ENCODE results near the gene INPP4B.

Gene INPP4B

DNA sequence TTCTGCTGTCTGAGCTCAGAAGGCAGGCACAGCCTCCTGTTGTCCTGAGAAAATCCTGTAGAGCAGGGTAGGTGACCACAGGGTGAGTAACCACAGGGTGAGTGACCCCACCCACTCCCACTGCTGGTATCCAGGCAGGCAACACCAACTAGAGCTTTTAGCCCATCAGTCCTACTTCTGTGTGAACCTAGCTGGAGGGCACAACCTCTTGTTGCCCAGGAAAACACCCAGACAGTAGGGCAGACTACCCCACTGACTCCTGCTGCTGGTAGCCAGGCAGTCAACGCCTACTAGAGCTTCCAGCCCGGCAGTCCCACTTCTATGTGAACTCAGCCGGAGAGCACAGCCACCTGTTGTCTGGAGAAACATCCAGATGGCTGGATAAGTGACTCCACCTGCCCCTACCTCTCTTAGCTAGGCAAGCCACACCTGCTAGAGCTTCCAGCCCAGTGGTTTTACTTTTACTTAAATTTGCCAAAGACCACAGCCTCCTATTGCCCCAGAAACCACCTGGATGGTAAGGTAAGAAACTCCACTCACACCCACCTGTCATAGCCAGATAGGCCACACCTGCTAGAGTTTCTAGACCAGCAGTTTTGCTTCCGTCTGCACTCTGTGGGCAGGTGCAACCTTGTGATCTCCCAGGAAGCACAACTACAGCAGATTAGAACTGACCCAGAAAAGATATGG is 371.6 kb downstream of the INPP4B start:
- DNase-seq (ENCODE audit: low read depth in 2 of 2): no peak

- no peak for DNase-seq (ENCODE audit: low read depth in 2 of 2)
Observed at GRCh38 chr4:142473960-142474338, 372.2 kb downstream of the INPP4B start.

GRCh38 chr4:142473218-142473959 is 372.7 kb downstream of the INPP4B start:
- DNase-seq (ENCODE audit: low read depth in 2 of 2): no peak

DNA sequence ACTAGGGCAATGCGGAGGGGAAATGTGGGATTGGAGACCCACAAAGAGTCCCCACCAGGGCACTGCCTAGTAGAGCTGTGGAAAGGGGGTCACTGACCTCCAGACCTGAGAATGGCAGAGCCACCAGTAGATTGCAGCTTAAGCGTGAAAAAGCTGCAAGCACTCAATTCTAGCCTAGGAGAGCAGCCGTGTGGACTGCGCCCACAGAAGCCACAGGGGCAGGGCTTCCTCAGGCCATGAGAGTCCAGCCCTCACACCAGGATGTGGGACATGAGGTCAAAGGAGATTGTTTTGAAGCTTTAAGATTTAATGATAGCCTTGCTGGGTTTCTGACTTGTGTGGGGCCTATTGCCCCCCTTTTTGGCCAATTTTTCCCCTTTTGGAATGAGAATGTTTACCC is 379.0 kb downstream of the INPP4B start:
- DNase-seq (ENCODE audit: low read depth in 2 of 2): no peak

DNA sequence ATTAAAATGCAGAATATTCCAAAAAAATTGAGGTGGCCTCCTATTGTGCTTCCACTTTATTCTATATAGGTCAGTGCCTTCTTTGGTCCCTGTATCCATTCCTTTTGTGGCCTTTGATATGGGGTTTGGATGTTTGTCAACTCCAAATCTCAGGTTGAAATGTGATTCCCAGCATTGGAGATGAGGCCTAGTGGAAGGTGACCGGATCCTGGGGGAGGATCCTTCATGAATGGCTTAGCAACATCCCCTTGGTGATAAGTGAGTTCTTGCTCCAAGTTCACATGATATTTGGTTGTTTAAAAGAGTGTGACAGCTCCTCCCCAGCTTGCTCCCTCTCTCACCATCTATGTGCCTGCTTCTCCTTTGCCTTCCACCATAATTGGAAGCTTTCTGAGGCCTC is 380.6 kb downstream of the INPP4B start:
- no peak for DNase-seq (ENCODE audit: low read depth in 2 of 2)

DNA sequence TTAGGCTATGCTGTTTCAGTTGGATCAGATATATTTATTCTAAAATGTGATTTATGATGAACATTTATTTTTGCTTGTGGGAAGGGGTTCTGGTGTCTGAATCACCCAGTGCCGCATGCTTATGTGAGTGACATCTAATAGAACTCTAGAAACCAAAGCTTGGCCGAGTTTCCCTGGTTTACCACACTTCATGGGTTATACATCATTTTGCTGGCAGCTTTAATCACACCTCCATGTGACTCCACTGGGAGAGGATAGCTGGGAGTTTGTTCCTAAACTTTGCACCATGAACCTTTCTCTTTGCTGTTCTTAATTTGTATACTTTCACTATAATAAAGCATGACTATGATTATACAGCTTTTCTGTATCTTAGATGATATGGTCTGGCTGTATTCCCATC is 382.9 kb downstream of the INPP4B start:
- DNase-seq (ENCODE audit: low read depth in 2 of 2): no peak

DNA sequence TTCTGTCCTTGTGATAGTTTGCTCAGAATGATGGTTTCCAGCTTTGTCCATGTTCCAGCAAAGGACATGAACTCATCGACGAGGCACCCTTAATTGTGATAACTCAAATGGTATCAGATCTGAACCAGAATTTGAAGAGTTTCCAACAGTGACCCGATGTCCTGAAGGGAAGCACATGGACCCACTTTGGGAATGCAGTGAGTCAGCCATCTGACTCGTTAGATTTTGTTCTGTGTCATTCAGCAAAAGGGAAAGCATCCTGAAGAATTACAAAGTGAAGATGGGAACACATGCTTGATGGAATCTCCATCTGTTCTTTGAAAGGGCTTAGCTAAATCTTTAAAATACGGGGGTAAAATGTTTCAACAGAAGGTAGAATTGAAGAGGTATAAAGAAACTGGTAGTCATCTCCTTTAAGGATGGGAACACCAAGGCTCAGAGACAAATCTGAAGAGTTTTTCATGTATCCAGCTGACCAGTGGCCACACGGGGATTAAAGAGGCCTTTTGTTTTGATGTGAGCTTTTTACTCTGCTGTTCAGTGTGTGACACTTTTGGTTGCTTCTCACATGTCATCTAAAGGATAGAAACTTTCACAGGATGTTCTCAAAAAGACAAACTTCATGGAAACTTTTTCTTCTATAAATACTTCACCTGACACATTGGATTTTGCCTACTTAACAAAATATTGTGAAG is 393.8 kb downstream of the INPP4B start:
- DNase-seq (ENCODE audit: low read depth in 2 of 2): no peak

GRCh38 chr4:142449771-142450373 is 396.2 kb downstream of the INPP4B start:
- no peak for DNase-seq (ENCODE audit: low read depth in 2 of 2)

GRCh38 chr4:142447009-142447408 is 399.1 kb downstream of the INPP4B start:
- DNase-seq (ENCODE audit: low read depth in 2 of 2): no peak

GRCh38 chr4:142443469-142443868 is 402.6 kb downstream of the INPP4B start:
- no peak for DNase-seq (ENCODE audit: low read depth in 2 of 2)

GRCh38 chr4:142440093-142440492 is 406.0 kb downstream of the INPP4B start:
- DNase-seq (ENCODE audit: low read depth in 2 of 2): no peak

- no peak for DNase-seq (ENCODE audit: low read depth in 2 of 2)
Observed at GRCh38 chr4:142435599-142436235, 410.4 kb downstream of the INPP4B start.

DNA sequence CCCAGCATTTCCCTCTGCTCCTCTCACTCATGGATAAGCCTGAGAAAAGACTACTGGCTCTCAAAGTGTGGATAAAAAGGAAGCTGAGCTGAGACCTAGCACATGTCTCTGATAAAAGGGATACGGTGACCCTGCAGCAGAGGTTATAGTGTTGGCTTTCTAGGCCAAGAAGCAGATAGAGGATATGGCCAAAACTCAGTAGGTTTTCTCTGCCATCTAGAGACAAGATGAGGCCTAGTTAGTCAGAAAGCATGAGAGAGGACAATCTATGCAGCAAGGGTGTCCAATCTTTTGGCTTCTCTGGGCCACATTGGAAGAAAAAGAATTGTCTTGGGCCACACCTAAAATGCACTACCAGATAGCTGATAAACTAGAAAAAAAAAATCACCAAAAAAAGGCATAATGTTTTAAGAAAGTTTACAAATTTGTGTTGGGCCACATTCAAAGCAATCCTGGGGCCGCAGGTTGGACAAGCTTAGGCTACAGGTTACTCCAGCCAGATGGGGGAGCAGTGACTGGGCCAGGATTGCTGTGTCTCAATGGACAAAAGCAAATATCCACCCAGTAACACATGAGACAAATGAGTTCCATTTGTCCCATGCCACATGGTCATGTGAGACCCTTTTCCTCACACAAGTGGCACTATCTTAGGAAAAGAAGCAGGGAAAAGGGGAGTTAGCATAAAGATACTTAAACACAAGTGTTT is 411.4 kb downstream of the INPP4B start:
- no peak for DNase-seq (ENCODE audit: low read depth in 2 of 2)

DNA sequence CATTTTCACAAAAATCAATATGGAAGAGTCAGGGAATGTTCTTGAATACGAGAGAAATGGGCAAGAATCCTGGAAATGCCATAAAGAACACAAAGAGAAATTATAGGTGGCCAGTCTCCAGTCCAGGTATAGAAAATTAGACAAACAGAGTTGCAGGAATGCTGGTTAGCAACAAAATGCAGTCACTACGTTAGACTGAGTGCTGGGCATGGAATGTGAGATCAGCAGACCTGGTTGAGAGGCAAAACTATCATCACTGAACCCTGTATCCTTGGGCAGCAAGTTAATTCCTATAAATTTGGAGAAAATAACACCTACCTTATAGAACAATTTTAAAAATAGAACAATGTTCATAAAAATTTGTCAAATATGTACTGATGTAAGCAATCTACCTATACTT is 417.4 kb downstream of the INPP4B start:
- no peak for DNase-seq (ENCODE audit: low read depth in 2 of 2)

GRCh38 chr4:142427456-142427855 is 418.6 kb downstream of the INPP4B start:
- DNase-seq (ENCODE audit: low read depth in 2 of 2): no peak

DNA sequence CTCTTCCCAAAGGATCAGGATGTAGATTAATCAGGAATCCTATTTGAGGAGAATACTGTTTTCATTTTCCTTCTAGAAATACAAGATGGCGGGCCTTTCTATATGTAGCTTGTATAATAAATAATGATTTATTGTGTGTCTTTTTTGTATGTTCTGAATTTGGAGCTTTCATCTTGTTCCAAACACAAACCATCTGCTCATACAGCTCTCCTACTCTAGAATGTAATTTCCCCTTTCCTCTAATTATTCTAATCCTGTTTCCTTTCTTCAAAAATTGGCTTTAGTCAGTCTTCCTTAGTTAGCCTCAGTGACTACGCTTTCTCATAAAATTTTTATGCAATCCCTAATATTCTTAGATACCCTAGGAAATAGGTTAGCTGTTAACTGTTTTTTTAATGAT is 422.2 kb downstream of the INPP4B start:
- DNase-seq (ENCODE audit: low read depth in 2 of 2): no peak

DNA sequence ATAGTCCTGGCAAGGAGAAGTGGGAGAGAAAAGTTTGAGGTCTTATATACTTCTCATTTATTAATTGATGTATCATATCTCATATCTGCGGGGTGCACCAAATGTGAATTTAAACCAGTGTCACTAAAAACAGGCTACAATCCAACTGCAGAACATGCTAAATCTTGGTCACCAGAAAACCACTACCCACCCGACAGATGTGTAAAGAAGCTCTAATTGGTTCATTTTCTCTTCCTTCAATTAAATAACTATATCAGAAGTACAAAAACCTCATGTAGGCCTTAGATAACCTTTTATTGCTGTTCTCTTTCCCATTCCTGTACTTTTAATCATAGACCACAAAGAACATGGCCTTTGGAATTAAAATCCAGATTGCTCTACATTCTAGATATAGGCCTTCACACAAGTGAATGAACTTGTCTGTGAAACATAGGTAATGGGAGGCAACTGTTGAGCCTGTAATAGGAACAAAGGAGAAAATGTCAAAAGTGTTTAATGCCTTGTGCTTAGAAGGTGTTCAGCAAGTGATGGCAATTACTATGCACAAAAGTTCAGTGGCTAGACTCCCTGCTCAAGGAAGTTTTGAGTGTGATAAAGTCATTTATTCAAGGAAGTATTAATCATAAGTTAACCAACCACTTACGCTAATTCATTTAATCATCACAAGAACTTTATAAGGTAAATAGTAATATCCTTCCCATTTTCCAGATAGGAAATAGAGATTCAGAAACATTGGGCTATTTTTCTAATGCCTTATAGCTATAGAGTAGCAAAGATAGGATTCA is 425.6 kb downstream of the INPP4B start:
- no peak for DNase-seq (ENCODE audit: low read depth in 2 of 2)

DNA sequence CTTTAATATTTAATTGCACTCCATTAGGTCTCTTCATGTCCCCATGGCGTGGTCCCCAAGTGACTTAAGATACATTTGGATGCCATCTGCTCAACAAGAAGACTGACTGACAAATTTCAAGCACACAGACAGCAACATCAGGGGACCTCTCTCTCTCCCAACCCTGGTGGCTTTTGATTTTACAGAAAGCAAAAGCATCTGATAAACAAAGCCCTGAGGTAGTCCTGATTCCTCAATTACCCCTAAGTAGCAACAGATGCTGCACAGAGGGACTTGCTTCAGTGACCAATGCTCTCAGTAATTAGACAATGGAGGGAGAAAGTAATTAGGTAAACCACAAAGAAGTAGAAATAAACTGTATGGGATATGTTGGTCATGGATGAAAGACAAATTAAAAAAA is 426.4 kb downstream of the INPP4B start:
- DNase-seq (ENCODE audit: low read depth in 2 of 2): no peak

DNA sequence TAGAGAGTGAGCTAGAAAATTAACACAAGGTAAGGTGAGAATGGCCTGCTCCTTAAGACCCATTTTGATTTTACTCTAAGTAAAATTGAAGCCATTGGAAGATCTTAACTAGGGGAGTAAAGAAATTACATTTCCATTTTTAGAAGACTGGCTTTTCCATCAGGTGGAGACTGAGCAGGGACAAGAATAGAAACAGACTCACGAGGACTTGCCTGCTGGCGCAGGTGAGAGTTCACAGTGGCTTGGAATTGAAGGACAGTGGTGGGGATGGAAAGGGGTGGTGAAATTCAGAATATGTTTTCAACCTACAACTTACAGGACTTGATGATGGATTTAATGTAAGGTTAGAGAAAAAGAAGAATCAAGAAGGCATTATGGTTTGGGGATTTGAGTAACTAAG is 427.4 kb downstream of the INPP4B start:
- DNase-seq (ENCODE audit: low read depth in 2 of 2): no peak

DNA sequence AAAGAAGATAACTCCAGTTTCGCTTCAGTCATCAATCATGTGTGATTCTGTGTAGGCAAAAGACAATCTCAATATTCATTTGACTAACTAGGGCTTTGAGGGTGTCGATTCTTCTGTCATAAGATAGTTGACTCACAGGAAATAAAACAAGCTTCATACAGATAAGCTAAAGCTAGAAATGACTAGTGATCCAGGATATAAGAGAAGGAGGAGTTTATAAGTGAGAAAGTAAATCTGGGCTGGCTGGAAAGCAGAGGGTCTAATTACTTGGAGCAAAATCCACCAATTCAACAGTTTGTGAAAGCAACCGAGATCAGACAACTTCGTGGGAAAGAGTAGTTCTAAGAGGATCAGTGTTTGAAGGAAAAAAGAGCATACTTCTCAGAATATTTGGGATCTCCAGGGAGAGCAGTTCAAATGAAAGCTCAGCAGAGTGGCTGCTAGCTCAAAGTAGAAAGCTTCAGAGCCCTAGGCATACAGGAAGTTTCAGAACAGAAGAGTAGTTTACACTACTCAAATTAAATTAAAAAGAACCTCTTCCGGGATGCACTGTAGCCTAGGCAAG is 429.3 kb downstream of the INPP4B start:
- no peak for DNase-seq (ENCODE audit: low read depth in 2 of 2)
